ENCODE data around the gene CTAGE8.
"Not testable (repeated sequence)": the region's sequence is repeated elsewhere in the genome, so short reads cannot be mapped to it uniquely, and the experiment has no call there.

Gene CTAGE8

DNA sequence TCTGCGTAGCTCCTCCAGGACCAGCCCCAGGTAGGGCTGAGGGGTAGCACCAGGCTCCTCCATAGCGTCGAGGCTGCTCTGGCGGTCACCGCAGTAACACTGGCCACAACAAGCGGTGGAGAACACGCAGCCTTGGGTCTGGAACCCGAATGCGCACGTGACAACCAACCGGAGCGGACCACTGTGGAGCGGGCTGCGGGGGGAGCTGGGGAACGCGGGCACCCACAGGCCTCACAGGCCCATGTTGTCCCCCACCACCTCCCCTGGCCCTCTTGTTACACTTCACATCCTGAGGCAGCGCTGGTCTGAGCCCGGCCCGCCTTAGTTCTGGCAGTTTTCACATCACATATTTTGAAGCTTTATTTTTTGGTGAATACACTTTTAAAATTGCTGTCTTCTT lies at the start of gene CTAGE8:
TSS of gene CTAGE8 (minus strand) at position 101 of the 400 bp plus-strand sequence. CDS start at position 63, 38 bp downstream.
- not testable (repeated sequence) for H3K4me3 ChIP-seq (ENCODE audit: low read depth, low read length); DNase-seq (ENCODE audit: low read depth)

DNA sequence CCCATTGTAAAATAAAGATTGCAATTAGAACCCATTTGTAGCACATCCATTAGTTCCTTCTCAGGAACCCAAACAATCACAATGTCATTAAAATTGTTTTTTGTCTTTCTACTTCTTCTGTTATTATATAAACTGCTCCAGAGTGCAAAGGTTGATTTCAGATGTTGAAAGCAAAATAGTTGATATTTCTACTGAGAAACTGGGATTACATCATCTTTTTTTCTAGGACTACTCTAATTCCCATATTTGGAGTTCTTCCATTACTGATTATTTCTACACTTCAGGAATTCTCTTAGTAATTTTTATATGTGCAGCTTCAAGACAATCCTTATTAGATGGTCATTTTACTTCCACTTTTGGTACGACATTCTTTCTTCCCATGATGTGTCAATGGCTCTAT lies 48.4 kb upstream of the CTAGE8 start:
- not testable (repeated sequence) for H3K4me3 ChIP-seq (ENCODE audit: low read depth, low read length); DNase-seq (ENCODE audit: low read depth)

DNA sequence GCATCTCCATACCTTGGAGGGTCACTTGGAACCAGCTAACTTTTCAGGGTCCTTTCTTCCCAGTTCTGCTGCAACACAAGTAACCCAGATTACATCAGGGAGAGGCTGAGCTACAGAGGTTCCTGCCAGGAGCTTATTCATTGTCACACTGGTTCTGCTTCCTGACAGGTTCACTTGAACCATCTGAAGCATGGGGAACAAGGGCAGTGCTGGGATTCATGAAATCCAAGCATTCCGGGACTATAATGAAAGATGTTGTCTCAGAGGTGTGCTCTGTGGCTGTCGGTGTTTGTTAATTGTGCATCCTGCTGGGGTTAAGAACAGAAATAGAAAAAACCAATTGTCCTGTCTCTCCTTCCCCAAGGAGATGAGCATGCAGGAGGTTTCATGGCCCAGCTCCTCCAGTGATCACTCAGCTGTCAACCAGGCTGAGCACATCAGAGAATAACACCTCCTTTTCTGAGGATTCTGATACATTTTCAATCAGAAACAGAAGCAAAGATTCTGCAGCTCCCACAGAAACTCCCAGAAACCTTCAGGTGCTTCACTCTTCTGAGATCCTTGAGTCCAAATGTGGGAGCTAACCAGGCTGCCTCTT lies 42.9 kb upstream of the CTAGE8 start, which contains the start of gene OR2A1:
TSS of gene OR2A1 (plus strand) at position 548 of the 598 bp plus-strand sequence. CDS start 5,706 bp downstream, outside the sequence.
- not testable (repeated sequence) for H3K4me3 ChIP-seq (ENCODE audit: low read depth, low read length); DNase-seq (ENCODE audit: low read depth)

GRCh38 chr7:144311218-144311617 lies 42.1 kb upstream of the CTAGE8 start:
- H3K4me3 ChIP-seq (ENCODE audit: low read depth, low read length); DNase-seq (ENCODE audit: low read depth): not testable (repeated sequence)

DNA sequence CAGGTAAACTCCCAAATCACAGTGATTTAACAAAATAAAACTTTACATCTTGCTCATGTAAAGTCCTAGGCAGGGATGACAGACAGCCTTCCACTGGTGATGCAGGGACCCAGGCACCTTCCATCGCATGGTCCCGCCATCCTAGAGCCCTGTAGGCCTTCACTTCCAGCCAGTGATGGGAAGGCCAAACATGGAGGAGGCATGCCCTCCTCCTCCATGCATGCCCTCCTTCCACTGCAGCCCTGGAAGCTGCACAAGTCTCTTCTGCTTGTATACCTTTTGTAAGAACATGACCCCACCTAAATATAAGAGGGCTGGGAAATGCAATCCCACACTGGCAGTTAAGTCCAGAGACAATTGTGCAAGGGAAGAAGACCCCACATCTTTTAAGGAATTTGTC lies 40.6 kb upstream of the CTAGE8 start:
- not testable (repeated sequence) for H3K4me3 ChIP-seq (ENCODE audit: low read depth, low read length); DNase-seq (ENCODE audit: low read depth)

DNA sequence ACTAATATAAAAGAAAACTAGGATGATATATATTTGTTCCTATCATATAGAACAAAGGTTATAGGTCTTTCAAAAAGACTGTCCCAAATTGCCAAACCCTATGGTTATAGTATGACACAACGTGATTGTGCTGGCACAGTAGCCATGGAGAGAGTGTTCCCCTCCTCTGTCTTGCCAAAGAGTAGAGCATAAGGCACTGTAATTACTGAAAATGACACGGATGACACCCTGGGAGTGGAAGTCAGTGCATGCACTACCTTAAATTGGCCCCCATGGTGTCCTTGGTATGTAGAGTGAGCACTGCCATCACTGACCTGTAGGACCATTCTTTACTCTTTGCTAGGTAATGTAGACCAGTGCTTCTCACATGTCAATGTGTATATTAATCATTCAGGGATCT lies 36.1 kb upstream of the CTAGE8 start:
- not testable (repeated sequence) for DNase-seq (ENCODE audit: low read depth); H3K4me3 ChIP-seq (ENCODE audit: low read depth, low read length)

GRCh38 chr7:144303607-144304006 lies 34.5 kb upstream of the CTAGE8 start:
- not testable (repeated sequence) for DNase-seq (ENCODE audit: low read depth); H3K4me3 ChIP-seq (ENCODE audit: low read depth, low read length)

DNA sequence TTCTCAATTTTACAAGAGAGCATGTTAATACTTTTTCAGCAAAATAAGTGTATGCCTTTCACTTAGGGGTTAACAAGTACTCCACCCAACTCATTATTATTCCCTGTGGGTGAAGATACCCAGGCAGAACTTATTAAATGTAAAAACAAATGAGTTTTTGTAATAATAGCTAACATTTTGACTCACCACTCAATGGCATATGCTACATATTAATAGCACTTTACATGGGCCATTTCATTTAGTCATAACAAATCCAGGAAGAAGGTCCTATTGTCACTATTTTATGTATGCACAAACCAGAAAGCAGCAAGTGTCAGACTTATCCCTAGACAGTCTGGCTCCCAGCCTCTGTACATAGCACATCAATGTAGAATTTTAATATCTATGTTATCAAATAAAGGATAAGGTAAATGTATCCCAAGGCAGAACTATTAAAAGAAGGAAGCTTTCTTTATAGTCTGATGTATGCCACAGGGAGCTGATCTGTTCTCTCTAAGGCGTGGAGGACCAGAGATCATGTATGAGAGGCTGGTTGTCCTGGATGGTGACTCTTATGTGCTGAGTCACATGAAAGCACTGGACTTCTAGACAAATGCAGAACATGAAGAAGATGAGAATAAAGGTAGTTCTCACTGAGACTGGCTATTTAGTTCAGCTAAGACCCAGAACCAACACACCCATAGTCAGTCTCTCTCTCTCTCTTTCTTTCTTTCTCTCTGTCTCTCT lies 33.7 kb upstream of the CTAGE8 start:
- not testable (repeated sequence) for H3K4me3 ChIP-seq (ENCODE audit: low read depth, low read length); DNase-seq (ENCODE audit: low read depth)

- DNase-seq (ENCODE audit: low read depth); H3K4me3 ChIP-seq (ENCODE audit: low read depth, low read length): not testable (repeated sequence)
Observed at GRCh38 chr7:144293794-144294499, 24.9 kb upstream of the CTAGE8 start.

GRCh38 chr7:144292384-144293161 lies 23.5 kb upstream of the CTAGE8 start:
- H3K4me3 ChIP-seq (ENCODE audit: low read depth, low read length); DNase-seq (ENCODE audit: low read depth): not testable (repeated sequence)

DNA sequence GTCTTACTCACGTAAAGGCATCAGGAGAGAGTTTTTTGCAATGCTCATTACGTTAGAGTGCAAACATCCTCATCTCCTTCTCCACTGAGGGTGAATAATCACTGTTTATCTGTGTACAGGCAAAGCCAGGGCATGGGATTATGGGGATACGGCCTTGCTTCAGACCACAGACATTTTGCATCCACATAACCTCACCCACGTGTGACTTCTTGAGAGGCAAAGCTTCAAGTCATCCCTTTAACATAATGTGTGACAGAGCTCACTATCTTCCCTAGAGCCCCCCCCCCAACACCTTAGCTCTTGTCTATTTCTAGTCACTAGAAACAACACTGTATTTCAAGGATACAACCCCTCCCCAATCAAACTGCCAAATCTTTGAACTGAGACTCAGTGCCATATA lies 22.5 kb upstream of the CTAGE8 start:
- DNase-seq (ENCODE audit: low read depth); H3K4me3 ChIP-seq (ENCODE audit: low read depth, low read length): not testable (repeated sequence)

- not testable (repeated sequence) for DNase-seq (ENCODE audit: low read depth); H3K4me3 ChIP-seq (ENCODE audit: low read depth, low read length)
Observed at GRCh38 chr7:144287171-144287784, 18.2 kb upstream of the CTAGE8 start.

DNA sequence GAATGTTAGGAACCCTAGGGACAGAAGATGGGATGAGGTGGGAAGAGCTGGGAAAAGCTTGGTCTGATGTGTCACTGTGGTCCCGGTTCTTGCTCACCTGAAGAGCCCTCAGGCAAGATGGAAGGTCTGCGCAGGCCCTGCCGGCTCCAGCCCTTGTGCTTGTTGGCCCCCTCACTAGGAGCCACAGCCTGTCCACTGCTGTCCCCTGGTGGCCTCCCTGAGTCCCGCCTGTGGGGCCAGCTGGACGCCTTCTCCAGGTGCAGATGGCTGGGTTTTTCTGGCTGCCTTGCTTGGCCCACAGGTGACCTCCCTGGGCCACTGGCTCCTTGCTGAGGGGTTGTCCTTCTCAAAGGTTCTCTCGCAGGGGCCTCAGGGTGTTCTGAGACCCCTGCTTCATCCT lies 14.6 kb upstream of the CTAGE8 start:
- DNase-seq (ENCODE audit: low read depth); H3K4me3 ChIP-seq (ENCODE audit: low read depth, low read length): not testable (repeated sequence)

DNA sequence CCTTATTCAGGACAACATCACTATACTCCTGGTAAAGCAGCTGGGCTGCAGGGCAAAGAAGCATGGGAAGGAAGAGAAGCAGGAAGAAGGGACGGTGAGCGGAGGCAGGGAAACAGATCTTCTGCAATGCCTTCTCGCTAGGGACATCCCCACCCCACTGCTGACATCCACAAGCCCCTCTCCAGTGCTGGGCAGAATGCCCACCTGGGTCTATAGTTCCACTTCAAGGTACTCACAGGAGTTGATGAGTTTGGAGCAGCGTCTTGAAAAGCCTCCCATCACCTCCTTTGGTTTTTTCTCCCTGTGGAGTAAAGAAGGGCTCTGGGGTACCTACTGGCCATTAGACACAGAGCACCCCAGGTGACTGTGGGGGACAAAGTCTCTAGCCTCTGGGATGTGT lies 13.4 kb upstream of the CTAGE8 start:
- DNase-seq (ENCODE audit: low read depth); H3K4me3 ChIP-seq (ENCODE audit: low read depth, low read length): not testable (repeated sequence)

GRCh38 chr7:144281981-144282380 lies 12.9 kb upstream of the CTAGE8 start:
- H3K4me3 ChIP-seq (ENCODE audit: low read depth, low read length); DNase-seq (ENCODE audit: low read depth): not testable (repeated sequence)

GRCh38 chr7:144280010-144280409 lies 10.9 kb upstream of the CTAGE8 start:
- H3K4me3 ChIP-seq (ENCODE audit: low read depth, low read length); DNase-seq (ENCODE audit: low read depth): not testable (repeated sequence)

DNA sequence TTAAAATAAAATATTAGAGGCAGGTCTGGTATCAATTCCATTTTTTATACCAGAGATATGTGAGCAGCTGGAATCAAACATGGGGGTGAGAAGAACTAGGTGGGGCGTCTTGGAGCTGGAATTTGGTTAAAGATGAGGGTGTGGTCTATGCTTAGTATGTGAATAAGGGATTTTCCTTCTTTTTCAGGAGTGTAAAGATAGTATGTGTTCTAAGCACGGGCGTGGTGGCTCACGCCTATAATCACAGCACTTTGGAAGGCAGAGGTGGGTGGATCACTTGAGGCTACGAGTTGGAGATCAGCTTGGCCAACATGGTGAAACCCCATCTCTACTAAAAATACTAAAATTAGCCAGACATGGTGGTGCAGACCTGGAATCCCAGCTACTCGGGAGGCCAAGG lies 6.2 kb upstream of the CTAGE8 start:
- H3K4me3 ChIP-seq (ENCODE audit: low read depth, low read length); DNase-seq (ENCODE audit: low read depth): not testable (repeated sequence)

DNA sequence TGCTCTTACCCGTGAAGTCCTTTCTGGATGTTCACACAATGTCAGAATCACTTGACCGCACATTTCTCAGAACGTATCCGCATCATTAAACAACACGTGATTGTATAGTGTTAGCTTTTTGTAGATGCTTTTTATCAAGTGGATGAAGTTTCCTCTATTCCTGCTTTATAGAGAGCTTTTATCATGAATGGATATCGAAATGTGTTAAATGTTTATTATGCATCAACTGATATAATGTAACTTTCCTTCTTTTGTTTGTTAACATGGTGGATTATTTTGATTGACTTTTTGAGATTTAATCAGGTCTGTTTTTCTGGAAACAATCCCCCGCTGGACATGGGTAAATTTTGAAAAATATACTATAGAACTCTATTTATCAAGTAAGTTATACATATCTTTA lies 4.4 kb downstream of the CTAGE8 start, which contains the start of gene OR2A7:
TSS of gene OR2A7 (minus strand) at position 101 of the 400 bp plus-strand sequence. CDS start 5,164 bp downstream, outside the sequence.
- not testable (repeated sequence) for H3K4me3 ChIP-seq (ENCODE audit: low read depth, low read length); DNase-seq (ENCODE audit: low read depth)

DNA sequence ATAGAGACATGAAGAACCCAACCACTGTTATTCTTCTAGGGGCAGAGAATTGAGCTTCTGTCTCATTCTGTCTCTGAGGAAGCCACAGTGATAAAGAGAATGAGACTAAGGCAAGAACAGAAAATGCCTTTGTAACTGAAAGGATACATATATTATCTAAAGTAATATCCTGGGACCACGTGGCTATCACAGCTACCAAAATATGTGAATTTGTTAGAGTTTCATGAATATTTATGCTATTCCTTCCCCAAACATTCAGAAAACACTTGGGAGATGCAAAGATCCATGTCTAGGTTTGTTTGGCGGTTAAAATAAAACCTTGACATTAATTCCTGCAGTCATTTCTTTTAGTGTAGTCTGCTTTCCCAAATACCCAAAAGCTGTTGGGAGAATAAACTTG lies 7.0 kb downstream of the CTAGE8 start:
- not testable (repeated sequence) for H3K4me3 ChIP-seq (ENCODE audit: low read depth, low read length); DNase-seq (ENCODE audit: low read depth)

Data from skeletal muscle cell (primary cell).